ENCODE data around the gene INCENP.

INCENP gene

DNA sequence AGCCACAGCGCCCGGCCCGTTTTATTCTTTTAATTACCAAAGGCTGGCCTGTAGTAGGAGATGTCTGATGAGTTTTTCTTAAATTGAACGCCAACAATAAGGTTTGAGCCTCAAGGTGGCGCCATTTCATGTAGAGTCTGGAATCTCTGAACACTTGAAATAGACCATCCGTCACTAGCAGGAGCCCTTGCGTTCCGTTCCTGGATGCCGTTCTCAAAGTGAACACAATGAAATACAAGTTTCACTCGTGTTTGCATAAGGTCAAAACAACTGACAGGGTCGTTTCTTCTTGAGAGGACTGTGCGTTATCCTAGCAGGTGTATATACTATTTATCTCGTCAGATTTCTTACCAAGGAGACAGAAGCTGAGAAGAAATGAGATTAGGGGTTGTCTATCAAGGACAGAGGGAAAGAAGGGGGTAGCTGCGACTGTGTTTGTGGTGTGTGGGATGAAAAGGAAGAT, 47.5 kb downstream of the INCENP start:
- peak; percentile 85 to 89 for DNase-seq (ENCODE audit: low read depth in 2 of 2)
- peak; percentile 63 for TF ChIP-seq CTCF (IDR thresholded peaks at IDR 0.05; ENCODE audit: low read depth, low read length)
- H3K4me3 ChIP-seq (replicated peaks in 1 of 2; ENCODE audit: low read depth in 2 of 2, low read length in 2 of 2): no peak overlapping the region

GRCh38 chr11:62172294-62172693, 48.5 kb downstream of the INCENP start:
- DNase-seq (ENCODE audit: low read depth in 2 of 2): no peak
- H3K4me3 ChIP-seq (replicated peaks in 1 of 2; ENCODE audit: low read depth in 2 of 2, low read length in 2 of 2): no peak overlapping the region
- no peak for TF ChIP-seq CTCF (IDR thresholded peaks at IDR 0.05; ENCODE audit: low read depth, low read length)

- TF ChIP-seq CTCF (IDR thresholded peaks at IDR 0.05; ENCODE audit: low read depth, low read length): no peak
Measured at GRCh38 chr11:62176766-62177165, 53.0 kb downstream of the INCENP start.

DNA sequence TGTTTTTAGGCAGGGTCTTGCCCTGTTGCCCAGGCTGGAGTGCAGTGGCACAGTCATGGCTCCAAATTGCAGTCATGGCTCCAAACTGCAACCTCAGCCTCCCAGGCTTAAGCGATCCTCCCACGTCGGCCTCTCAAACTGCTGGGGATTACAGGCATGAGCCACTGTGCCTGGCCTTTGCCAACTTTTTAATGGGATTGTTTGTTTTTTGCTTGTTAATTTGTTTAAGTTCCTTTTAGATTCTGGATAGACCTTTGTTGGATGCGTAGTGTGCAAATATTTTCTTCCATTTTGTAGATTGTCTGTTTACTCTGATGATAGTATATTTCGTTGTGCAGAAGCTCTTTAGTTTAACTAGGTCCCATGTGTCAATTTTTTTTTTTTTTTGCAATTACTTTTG, 56.2 kb downstream of the INCENP start:
- TF ChIP-seq CTCF (IDR thresholded peaks at IDR 0.05; ENCODE audit: low read depth, low read length): no peak
- no peak for DNase-seq (ENCODE audit: low read depth in 2 of 2)
- H3K4me3 ChIP-seq (replicated peaks in 1 of 2; ENCODE audit: low read depth in 2 of 2, low read length in 2 of 2): no peak overlapping the region

More at GRCh38 chr11:62176766-62177165, 53.0 kb downstream of the INCENP start:
- DNase-seq (ENCODE audit: low read depth in 2 of 2): no peak
- H3K4me3 ChIP-seq (replicated peaks in 1 of 2; ENCODE audit: low read depth in 2 of 2, low read length in 2 of 2): no peak overlapping the region

DNA sequence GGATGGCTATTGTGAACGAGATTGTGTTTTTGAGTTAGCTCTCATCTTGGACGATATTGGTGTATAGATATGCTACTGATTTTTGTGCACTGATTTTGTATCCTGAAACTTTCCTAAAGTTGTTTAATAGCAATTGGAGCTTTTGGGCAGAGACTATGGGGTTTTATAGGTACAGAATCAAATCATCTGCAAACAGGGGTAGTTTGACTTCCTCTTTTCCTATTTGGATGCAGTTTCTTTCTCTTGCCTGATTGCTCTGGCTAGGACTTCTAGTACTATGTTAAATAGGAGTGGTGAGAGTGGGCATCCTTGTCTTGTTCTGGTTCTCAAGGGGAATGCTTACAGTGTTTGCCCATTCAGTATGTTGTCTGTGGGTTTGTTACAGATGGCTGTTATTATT, 57.3 kb downstream of the INCENP start:
- TF ChIP-seq CTCF (IDR thresholded peaks at IDR 0.05; ENCODE audit: low read depth, low read length): no peak
- DNase-seq (ENCODE audit: low read depth in 2 of 2): no peak
- H3K4me3 ChIP-seq (replicated peaks in 1 of 2; ENCODE audit: low read depth in 2 of 2, low read length in 2 of 2): no peak overlapping the region

DNA sequence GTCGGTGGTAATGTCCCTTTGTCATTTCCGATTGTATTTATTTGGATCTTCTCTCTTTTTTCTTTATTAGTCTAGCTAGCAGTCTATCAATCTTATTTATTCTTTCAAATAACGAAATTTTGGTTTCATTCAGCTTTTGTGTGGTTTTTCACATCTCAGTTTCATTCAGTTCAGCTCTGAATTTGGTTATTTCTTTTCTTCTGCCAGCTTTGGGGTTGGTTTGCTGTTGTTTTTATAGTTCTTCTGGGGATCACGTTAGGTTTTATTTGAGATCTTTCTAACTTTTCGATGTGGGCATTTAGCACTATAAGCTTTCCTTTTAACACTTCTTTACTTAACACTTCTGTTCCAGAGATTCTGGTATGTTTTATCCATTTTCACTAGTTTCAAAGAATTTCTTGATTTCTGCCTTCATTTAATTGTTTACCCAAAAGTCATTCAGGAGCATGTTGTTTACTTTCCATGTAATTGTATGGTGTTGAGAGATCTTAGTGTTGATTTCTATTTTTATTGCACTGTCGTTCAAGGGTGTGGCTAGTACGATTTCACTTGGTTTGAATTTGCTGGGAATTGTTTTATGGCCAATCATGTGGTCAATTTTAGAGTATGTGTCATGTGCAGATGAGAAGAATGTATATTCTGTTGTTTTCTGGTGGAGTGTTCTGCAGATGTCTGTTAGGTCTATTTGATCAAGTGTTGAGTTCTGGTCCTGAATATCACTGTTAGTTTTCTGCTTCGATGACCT, 58.5 kb downstream of the INCENP start:
- no peak for TF ChIP-seq CTCF (IDR thresholded peaks at IDR 0.05; ENCODE audit: low read depth, low read length)
- no peak for DNase-seq (ENCODE audit: low read depth in 2 of 2)
- no peak overlapping the region for H3K4me3 ChIP-seq (replicated peaks in 1 of 2; ENCODE audit: low read depth in 2 of 2, low read length in 2 of 2)

DNA sequence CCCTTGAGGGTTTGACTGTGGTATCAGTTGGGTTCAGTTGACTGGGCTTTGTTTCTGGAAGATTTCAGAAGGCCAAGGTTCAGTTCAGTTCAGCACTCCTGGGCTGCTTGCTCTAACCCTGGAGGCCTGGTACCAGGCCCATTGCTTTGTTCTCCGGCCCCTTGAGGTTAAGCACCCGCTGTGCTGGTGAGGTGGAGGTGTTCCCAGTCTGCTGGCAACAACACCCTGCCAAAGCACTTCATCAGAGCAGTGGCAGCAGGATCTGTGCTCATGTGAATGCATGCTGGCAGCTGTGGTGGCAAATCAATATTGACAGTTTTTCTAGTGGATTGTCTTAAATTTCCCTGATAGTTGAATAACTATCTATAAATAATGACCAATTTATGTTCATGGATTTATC, 62.4 kb downstream of the INCENP start:
- no peak for TF ChIP-seq CTCF (IDR thresholded peaks at IDR 0.05; ENCODE audit: low read depth, low read length)
- no peak for DNase-seq (ENCODE audit: low read depth in 2 of 2)
- H3K4me3 ChIP-seq (replicated peaks in 1 of 2; ENCODE audit: low read depth in 2 of 2, low read length in 2 of 2): no peak overlapping the region
